Activated T-helper 2 cell treated with anti-CD3 and anti-CD28 coated beads, Interferon-gamma antibody, Interleukin-2, Interleukin-4, amounts not matched to agents 10 μg/mL and 5 μg/mL and 100 μg/mL, durations not matched to agents 14 hours and 24 hours and 36 hours (primary cell): Measurements from ENCODE around the gene MRAS. TPM values are rescaled to one million over a fixed set of nuclear protein-coding genes. Genes with fewer than 3 reads are reported as not detected.

Experiments
- DNase-seq: peaks from one replicate; pipeline ENCODE4 v3.0.0; 2021; ENCODE audit warnings: low spot score
- H3K27ac Mint-ChIP-seq: one replicate; pipeline ENCODE4 v1.8.0; 2021; ENCODE audit warnings: mixed read lengths
- H3K27me3 Mint-ChIP-seq: one replicate; pipeline ENCODE4 v1.8.0; 2021; ENCODE audit warnings: low read depth, mixed read lengths
- H3K36me3 Mint-ChIP-seq: one replicate; pipeline ENCODE4 v1.8.0; 2021; ENCODE audit warnings: low read depth, mixed read lengths
- H3K4me1 Mint-ChIP-seq: one replicate; pipeline ENCODE4 v1.8.0; 2021; ENCODE audit warnings: low read depth, mixed read lengths
- H3K4me3 Mint-ChIP-seq: one replicate; pipeline ENCODE4 v1.8.0; 2021; ENCODE audit warnings: low read depth, mild to moderate bottlenecking, moderate library complexity, mixed read lengths
- H3K9me3 Mint-ChIP-seq: one replicate; pipeline ENCODE4 v1.8.0; 2021; ENCODE audit warnings: mixed read lengths
- intact Hi-C: fragments of 100-400 bp; cut with micrococcal nuclease; formaldehyde crosslinking; loops from one replicate; pipeline ENCODE4 v1.15.1; 2023
- total RNA-seq: library from RNA; stranded (reverse); gene quantifications from 2 replicates; pipeline ENCODE4 v1.2.3, GENCODE V29; 2022

Gene MRAS
- total RNA-seq, 1 donor from 2014 or later = not detected

DNA sequence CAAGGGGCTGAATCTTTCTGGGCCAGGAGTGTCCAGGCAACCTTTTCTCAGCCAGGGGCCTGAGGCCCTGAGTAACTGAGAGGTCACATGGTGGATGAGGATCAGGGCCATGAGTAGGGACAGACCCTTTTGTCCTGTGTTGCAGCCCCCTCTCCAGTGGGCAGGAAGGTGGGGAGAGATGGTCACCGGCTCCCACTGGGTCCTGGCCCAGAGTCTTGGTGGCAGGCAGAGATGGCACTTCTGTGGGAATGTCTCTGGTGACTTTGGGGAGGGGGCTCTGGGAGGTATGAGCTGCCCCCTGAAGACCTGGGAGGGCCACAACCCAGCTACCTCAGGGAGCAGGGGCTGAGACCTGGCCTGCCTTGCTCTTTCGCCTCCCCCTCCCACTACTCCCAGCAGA is 92.9 kb downstream of the MRAS start:
- Mint-ChIP-seq H3K27ac (no peak overlapping the region), H3K27me3 (peaks cover 22% of the 10 kb centered on the region), H3K4me3 (no peak overlapping the region), H3K9me3 (no peaks in the 10 kb centered on the region), H3K4me1 (no peaks in the 10 kb centered on the region), H3K36me3 (no peaks in the 10 kb centered on the region)
- intact Hi-C loops = no loop called here
- no peak for DNase-seq

DNA sequence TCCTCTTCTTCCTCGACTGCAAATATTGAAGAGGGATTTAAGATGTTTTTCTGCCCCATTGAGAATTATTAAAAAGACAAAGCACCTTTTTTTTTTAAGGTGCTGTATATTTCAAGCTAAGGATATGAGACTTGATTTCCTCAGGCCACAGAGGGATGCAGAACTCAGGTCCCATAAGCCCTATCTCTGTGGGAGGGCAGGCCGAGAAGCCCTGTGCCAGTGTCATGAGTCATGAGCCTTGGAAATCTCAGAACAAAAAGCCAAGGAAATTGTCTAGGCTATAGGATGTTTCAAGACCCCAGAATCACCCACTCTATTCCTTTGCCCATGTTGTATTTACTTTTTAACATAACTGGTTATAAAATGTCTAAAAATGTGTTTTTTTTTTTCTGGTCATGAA is 93.4 kb downstream of the MRAS start:
- no peak overlapping the region for H3K4me3 Mint-ChIP-seq
- DNase-seq = no peak
- H3K9me3 Mint-ChIP-seq = no peaks in the 10 kb centered on the region
- no peak overlapping the region for H3K27ac Mint-ChIP-seq
- intact Hi-C loops = no loop called here
- no peaks in the 10 kb centered on the region for H3K4me1 Mint-ChIP-seq
- H3K36me3 Mint-ChIP-seq = no peaks in the 10 kb centered on the region
- H3K27me3 Mint-ChIP-seq = peaks cover 17% of the 10 kb centered on the region

DNA sequence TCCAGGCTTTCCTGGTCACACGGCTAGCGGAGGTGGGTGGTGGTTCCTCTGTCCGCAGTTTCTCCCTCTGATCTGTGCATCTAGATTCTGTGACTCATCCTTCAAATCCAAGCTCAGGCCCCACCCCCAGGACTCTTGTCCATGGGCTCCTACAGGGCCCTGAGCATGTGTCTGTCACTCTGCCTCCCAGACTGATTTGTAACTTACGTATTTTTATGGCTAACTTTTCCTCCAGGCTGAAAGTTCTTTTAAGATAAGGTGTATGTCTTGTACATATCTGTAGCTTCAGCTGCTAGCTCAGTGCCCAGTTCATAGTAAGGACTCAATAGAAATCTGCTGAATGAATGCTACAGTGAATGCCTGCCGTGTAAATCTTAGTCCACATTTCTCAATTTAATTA is 94.1 kb downstream of the MRAS start:
- intact Hi-C loops = no loop called here
- Mint-ChIP-seq H3K27ac (no peak overlapping the region), H3K9me3 (no peaks in the 10 kb centered on the region), H3K4me1 (no peaks in the 10 kb centered on the region), H3K4me3 (no peak overlapping the region), H3K27me3 (peaks cover 11% of the 10 kb centered on the region), H3K36me3 (no peaks in the 10 kb centered on the region)
- no peak for DNase-seq

DNA sequence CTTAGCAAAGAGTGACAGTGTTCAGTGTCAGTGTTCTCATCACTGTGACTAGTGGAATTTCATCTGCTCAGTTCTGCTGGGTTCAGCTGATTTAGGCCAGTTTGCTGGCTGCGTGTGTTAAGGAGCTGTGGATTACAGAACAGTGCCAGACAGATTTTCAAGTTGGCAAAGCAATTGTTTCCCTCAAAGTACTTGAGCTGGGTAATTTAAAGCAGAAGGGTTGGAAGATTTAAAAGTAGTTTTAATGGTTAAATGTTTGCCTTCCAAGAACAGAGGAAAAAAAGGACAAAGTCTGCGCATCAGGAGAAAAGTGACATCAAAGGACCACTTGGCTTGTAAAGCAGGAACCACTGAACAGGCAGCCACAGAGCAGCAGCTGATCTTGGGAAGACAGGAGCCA is 94.7 kb downstream of the MRAS start:
- Mint-ChIP-seq H3K4me3 (no peak overlapping the region), H3K4me1 (no peaks in the 10 kb centered on the region), H3K27me3 (peaks cover 8% of the 10 kb centered on the region), H3K36me3 (no peaks in the 10 kb centered on the region), H3K9me3 (no peaks in the 10 kb centered on the region), H3K27ac (no peak overlapping the region)
- intact Hi-C loops = no loop called here
- no peak for DNase-seq

DNA sequence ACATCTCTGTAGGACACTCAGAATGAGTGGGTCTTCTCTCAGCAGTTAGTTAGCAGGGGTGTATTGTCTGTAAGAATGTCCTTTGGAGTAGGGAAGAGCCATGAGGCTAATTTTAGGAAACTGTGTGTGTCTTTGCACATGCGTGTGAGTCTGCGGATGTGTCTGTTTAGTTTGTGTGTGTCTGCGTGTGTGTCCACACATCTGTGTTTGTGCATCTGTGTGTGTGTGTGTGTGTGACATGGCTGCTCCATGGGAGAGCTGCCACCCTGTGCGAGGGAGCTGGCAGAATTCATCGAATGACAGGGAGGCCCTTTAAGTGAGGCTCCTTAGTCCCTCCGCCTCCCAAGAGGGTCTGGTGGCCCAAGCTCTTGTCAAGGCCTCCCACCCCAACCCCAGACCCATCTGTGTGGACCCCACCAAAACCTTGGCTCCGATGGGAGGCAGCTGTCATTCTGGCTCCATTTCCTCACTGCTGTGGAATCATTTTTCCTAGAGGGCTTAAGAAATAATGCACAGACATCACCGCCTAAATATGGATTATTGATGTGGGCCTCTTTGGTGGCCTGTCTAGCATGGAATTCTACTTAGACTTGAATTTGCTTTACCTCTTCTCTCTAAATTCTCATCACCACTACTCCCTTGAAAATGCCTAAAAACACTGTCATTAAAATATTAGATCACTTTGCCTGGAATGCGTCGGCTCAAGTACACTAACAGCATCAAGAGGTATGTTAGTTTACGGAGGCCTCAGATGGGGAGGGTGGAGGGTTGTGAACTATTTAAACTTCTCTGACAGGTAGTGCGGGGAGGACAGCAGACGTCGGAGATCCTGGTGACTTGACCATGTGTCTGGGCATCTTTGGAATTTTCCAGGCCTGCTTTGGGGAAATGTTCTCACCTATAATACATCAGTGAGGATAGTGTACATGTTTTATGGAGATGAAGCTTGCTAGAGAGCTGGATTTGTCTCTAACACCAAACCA is 95.4 kb downstream of the MRAS start:
- Mint-ChIP-seq H3K27me3 (peaks cover 10% of the 10 kb centered on the region), H3K36me3 (no peaks in the 10 kb centered on the region), H3K27ac (no peak overlapping the region), H3K4me1 (no peaks in the 10 kb centered on the region), H3K4me3 (no peak overlapping the region), H3K9me3 (no peaks in the 10 kb centered on the region)
- intact Hi-C loops = no loop called here
- no peak for DNase-seq

DNA sequence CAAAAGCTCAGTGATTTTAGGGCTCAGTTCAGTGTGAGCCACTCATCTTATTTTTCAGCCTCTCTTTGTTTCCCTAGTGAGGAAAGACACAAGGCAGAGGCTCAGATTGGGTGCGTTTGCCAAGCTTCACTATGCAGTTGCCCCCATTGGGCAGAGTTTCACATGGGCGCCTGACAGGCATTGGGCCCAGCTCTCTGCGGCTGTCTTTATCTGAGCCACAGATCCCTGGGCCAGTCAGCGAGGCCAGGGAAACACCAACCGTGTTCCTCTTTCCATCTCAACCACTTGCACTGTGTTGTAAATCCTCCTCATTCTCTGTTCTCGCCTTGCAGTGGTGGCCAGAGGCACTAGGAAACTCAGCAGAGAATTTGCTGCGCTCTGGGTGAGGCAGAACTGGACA is 96.9 kb downstream of the MRAS start:
- no peak overlapping the region for H3K4me3 Mint-ChIP-seq
- H3K27me3 Mint-ChIP-seq = peaks cover 6% of the 10 kb centered on the region
- H3K36me3 Mint-ChIP-seq = no peaks in the 10 kb centered on the region
- no peaks in the 10 kb centered on the region for H3K9me3 Mint-ChIP-seq
- no peak overlapping the region for H3K27ac Mint-ChIP-seq
- intact Hi-C loops = no loop called here
- no peak for DNase-seq
- H3K4me1 Mint-ChIP-seq = no peaks in the 10 kb centered on the region

GRCh38 chr3:138445654-138446053 is 97.3 kb downstream of the MRAS start:
- Mint-ChIP-seq H3K27me3 (peaks cover 6% of the 10 kb centered on the region), H3K4me3 (no peak overlapping the region), H3K36me3 (no peaks in the 10 kb centered on the region), H3K27ac (no peak overlapping the region), H3K4me1 (no peaks in the 10 kb centered on the region), H3K9me3 (no peaks in the 10 kb centered on the region)
- intact Hi-C loops = no loop called here
- DNase-seq = no peak

GRCh38 chr3:138448631-138449030 is 100.3 kb downstream of the MRAS start:
- H3K27ac Mint-ChIP-seq = no peak overlapping the region
- intact Hi-C loops = no loop called here
- H3K4me1 Mint-ChIP-seq = no peaks in the 10 kb centered on the region
- H3K4me3 Mint-ChIP-seq = no peak overlapping the region
- no peaks in the 10 kb centered on the region for H3K36me3 Mint-ChIP-seq
- H3K9me3 Mint-ChIP-seq = no peaks in the 10 kb centered on the region
- no peak for DNase-seq
- peaks cover 4% of the 10 kb centered on the region for H3K27me3 Mint-ChIP-seq

GRCh38 chr3:138449490-138449889 is 101.1 kb downstream of the MRAS start:
- no peak for DNase-seq
- Mint-ChIP-seq H3K9me3 (no peaks in the 10 kb centered on the region), H3K27ac (no peak overlapping the region), H3K27me3 (peaks cover 4% of the 10 kb centered on the region), H3K4me3 (no peak overlapping the region), H3K36me3 (no peaks in the 10 kb centered on the region), H3K4me1 (no peaks in the 10 kb centered on the region)
- intact Hi-C loops = no loop called here

DNA sequence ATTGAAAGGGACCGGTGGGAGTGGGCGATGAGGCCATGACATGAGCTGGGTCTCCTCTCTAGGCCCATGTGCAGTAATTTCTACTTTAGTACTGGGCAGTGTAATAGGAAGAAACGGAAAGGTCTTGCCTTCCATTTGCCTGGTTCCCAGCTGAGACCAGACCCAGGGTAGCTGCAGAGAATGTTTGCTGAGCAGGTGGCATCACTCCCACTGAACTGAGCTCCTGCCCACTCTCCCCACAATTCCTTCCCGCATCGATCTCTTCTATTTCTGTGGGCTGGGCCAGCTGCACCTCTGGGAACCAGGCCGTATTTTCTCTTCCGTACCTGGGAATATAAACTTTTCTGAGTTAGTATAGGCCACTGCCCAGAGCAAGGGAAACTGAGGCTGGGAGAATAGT is 101.8 kb downstream of the MRAS start:
- Mint-ChIP-seq H3K4me3 (no peak overlapping the region), H3K9me3 (no peaks in the 10 kb centered on the region), H3K4me1 (no peaks in the 10 kb centered on the region), H3K27ac (no peak overlapping the region), H3K36me3 (no peaks in the 10 kb centered on the region), H3K27me3 (peaks cover 4% of the 10 kb centered on the region)
- intact Hi-C loops = no loop called here
- DNase-seq = no peak

DNA sequence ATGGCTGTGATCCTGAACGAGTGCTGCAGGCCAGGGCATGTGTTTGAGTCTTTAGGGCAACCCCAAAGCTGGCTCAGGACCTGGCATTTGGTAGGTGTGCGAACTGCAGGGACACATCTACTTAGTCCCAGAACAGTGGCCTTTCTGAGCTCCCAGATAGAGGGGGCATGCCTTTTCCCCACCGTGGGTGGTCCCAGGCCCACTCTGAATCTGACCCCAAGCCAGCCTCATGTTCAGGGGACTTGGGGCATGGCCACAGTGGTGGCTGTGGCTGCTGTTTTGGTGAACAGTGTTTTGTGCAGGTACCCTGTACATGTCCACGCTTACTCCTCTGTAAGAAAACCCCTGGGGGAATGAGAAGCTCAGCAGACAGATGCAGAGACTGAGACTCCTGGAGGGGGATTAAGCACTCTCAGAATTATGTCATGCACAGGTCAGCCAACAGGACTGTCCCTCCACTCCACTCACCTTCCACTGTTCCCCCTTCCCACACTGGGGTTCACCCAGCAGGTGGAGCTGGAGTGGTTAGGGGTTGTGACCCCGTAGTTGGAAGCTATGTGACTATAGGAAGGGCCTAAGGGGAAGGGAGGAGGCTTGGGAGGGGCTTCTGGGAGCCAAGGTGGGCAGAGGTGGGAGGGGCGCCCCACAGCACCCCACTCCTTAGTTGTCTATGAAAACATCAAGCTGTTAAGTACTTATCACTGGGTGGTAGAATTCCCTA is 102.5 kb downstream of the MRAS start:
- Mint-ChIP-seq H3K27ac (no peak overlapping the region), H3K9me3 (no peaks in the 10 kb centered on the region), H3K27me3 (peaks cover 4% of the 10 kb centered on the region), H3K4me3 (no peak overlapping the region), H3K4me1 (no peaks in the 10 kb centered on the region), H3K36me3 (no peaks in the 10 kb centered on the region)
- intact Hi-C loops = no loop called here
- no peak for DNase-seq

DNA sequence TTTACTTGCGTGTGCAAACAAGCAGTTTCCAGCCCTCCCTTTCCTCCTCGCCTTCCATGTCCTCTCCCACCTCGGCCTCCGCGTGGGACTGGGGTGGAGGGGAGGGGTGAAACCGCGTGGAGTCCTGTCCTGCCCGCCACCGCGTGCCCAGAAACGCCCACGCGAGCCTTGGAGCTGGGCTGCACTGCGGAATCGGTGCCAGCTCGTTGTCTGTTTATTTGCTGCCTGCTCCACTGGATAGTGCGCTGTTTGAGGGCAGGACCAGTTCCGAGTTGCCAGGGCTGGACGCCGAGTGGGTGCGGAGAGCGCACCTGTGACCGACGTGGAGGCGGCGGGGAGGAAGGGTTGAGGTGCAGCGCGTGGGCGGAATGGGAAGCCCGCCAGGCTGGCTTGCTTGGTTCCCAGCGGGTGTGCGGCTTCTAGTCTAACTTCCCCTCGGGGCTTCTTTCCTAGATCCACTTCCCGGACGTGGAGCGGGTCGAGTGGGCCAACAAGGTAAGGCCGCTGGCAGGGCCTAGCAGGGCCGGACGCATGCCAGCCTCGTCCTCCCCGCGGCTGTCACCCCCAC is 103.3 kb downstream of the MRAS start:
- H3K9me3 Mint-ChIP-seq = no peaks in the 10 kb centered on the region
- H3K36me3 Mint-ChIP-seq = no peaks in the 10 kb centered on the region
- no peak overlapping the region for H3K27ac Mint-ChIP-seq
- DNase-seq = no peak
- H3K4me1 Mint-ChIP-seq = no peaks in the 10 kb centered on the region
- H3K4me3 Mint-ChIP-seq = no peak overlapping the region
- peaks cover 6% of the 10 kb centered on the region for H3K27me3 Mint-ChIP-seq
- intact Hi-C loops = no loop called here

DNA sequence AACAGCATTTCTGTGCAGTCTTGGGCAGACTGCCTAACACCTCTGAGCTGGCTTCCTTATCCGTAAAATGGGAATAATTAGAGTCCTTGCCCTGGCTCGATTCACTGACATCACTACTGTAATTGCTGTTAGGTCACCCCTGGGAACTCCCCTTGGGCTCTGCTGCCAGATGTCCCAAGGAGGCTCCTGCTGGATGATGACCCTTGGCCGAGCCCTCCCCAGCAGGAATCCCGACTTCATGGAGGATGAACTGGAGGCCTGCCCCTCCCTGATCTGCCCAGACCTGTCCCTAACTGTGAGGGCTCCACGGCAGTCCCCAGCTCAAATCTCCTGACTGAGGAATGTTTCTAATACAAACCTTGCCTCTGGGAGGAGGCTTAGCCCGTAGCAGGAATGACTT is 104.1 kb downstream of the MRAS start:
- Mint-ChIP-seq H3K27me3 (peaks cover 6% of the 10 kb centered on the region), H3K27ac (no peak overlapping the region), H3K9me3 (no peaks in the 10 kb centered on the region), H3K4me3 (no peak overlapping the region), H3K36me3 (no peaks in the 10 kb centered on the region), H3K4me1 (no peaks in the 10 kb centered on the region)
- no peak for DNase-seq
- intact Hi-C loops = no loop called here
